ENCODE results near the gene HPN. TPM values are rescaled to one million over a fixed set of nuclear protein-coding genes. Genes with fewer than 3 reads are reported as not detected.
"Not testable (repeated sequence)": the region's sequence is repeated elsewhere in the genome, so short reads cannot be mapped to it uniquely, and the experiment has no call there.

Gene HPN
- total and polyA plus RNA-seq, 7 experiments from 2014 or later, result not detected

- intact Hi-C loops (cut with micrococcal nuclease), result loop anchor here in 1 of 2 donors (10.0 kb wide), 1 partner anchor 51 kb away; the partner anchor contains the start of gene HPN
- Mint-ChIP-seq H3K27ac (peak overlapping the region in 1 of 9 donors; percentile 73), H3K4me3 (no peak overlapping the region), H3K27me3 (no peaks in the 10 kb centered on the region), H3K9me3 (peaks cover 0 to 2% (median 0%) of the 10 kb centered on the region in 11 donors), H3K4me1 (no peaks in the 10 kb centered on the region), H3K36me3 (no peaks in the 10 kb centered on the region)
- Histone ChIP-seq H3K27ac (ENCODE audit: low read depth, low read length) (no peak overlapping the region), H3K9me3 (ENCODE audit: control insufficient read depth in 2 of 3, low read length in 3 of 3) (no peaks in the 10 kb centered on the region), H3K4me1 (ENCODE audit: control insufficient read depth in 2 of 2, insufficient read depth in 2 of 2, low read length in 2 of 2) (peaks cover 0 to under 1% of the 10 kb centered on the region in 2 donors), H3K36me3 (ENCODE audit: control insufficient read depth in 2 of 3, insufficient read depth in 3 of 3, low read length in 3 of 3) (no peaks in the 10 kb centered on the region), H3K4me3 (ENCODE audit: low read length) (no peak overlapping the region), H3K27me3 (ENCODE audit: control insufficient read depth in 2 of 2, insufficient read depth in 2 of 2, low read length in 2 of 2) (no peaks in the 10 kb centered on the region)
- DNase-seq (no peak), ATAC-seq (no peak)
- CTCF ChIA-PET, result interaction anchor here (0.7 kb wide), 1 partner anchor 50 kb away, joined by 3 read pairs; no protein-coding TSS in a partner anchor
- POLR2A ChIA-PET, result no interaction called here
Measured at GRCh38 chr19:35095667-35096368, 54.3 kb downstream of the HPN start.

DNA sequence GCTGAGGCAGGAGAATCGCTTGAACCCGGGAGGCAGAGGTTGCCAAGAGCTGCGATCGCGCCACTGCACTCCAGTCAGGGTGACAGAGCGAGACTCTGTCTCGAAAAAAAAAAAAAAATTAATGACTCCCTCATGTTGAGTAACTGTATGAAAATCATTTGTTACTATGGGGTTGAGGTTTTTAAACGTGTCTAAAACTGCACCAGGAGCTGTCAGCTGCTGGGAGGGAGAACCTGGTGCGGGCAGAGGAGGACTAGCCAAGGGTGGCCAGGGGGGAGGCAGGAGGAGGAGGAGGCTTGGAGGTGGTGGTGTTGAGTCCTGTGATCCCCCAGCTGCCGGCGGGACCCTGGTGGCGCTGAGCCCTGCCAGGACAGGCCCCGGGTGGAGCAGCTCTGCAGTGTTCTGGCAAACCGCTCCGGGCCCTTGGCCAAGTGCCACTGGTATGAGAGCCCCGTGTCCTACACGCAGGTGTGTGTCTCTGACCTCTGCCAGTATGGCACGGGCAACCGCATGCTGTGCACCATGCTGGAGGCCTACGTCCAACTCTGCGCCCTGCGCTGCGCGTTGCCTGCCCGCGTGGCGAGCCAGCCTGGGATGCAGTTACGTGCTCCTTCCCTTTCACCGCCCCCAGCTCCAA, 57.0 kb downstream of the HPN start:
- Histone ChIP-seq H3K27me3 (ENCODE audit: control insufficient read depth in 2 of 2, insufficient read depth in 2 of 2, low read length in 2 of 2) (no peaks in the 10 kb centered on the region), H3K4me1 (ENCODE audit: control insufficient read depth in 2 of 2, insufficient read depth in 2 of 2, low read length in 2 of 2) (no peaks in the 10 kb centered on the region), H3K27ac (ENCODE audit: low read depth, low read length) (no peak overlapping the region), H3K4me3 (ENCODE audit: low read length) (no peak overlapping the region), H3K36me3 (ENCODE audit: control insufficient read depth in 2 of 3, insufficient read depth in 3 of 3, low read length in 3 of 3) (no peaks in the 10 kb centered on the region), H3K9me3 (ENCODE audit: control insufficient read depth in 2 of 3, low read length in 3 of 3) (no peaks in the 10 kb centered on the region)
- no peak overlapping the region for H3K27ac Mint-ChIP-seq
- CTCF ChIA-PET, result no interaction called here
- H3K4me3 Mint-ChIP-seq, result no peak overlapping the region
- POLR2A ChIA-PET, result no interaction called here
- peak; percentile 6 for ATAC-seq
- DNase-seq, result no peak
- intact Hi-C loops (cut with micrococcal nuclease), result loop anchor here in 1 of 2 donors (10.0 kb wide), 1 partner anchor 54 kb away; the partner anchor contains the start of gene HPN
- peaks cover 0 to 2% (median 0%) of the 10 kb centered on the region in 11 donors for H3K9me3 Mint-ChIP-seq
- no peaks in the 10 kb centered on the region for H3K4me1 Mint-ChIP-seq
- H3K27me3 Mint-ChIP-seq, result no peaks in the 10 kb centered on the region
- H3K36me3 Mint-ChIP-seq, result no peaks in the 10 kb centered on the region

GRCh38 chr19:35099155-35099896, 57.8 kb downstream of the HPN start:
- H3K27me3 Mint-ChIP-seq, result no peaks in the 10 kb centered on the region
- no peak overlapping the region for H3K4me3 Mint-ChIP-seq
- no peaks in the 10 kb centered on the region for H3K4me1 ChIP-seq (ENCODE audit: control insufficient read depth in 2 of 2, insufficient read depth in 2 of 2, low read length in 2 of 2)
- POLR2A ChIA-PET, result no interaction called here
- no peaks in the 10 kb centered on the region for H3K4me1 Mint-ChIP-seq
- H3K27ac ChIP-seq (ENCODE audit: low read depth, low read length), result no peak overlapping the region
- H3K9me3 ChIP-seq (ENCODE audit: control insufficient read depth in 2 of 3, low read length in 3 of 3), result no peaks in the 10 kb centered on the region
- no peaks in the 10 kb centered on the region for H3K36me3 ChIP-seq (ENCODE audit: control insufficient read depth in 2 of 3, insufficient read depth in 3 of 3, low read length in 3 of 3)
- intact Hi-C loops (cut with micrococcal nuclease), result loop anchor here in 1 of 2 donors (10.0 kb wide), 1 partner anchor 55 kb away; the partner anchor contains the start of gene HPN
- ATAC-seq (peak; percentile 8), DNase-seq (no peak)
- no peak overlapping the region for H3K27ac Mint-ChIP-seq
- no peaks in the 10 kb centered on the region for H3K27me3 ChIP-seq (ENCODE audit: control insufficient read depth in 2 of 2, insufficient read depth in 2 of 2, low read length in 2 of 2)
- no peaks in the 10 kb centered on the region for H3K36me3 Mint-ChIP-seq
- no peak overlapping the region for H3K4me3 ChIP-seq (ENCODE audit: low read length)
- peaks cover 0 to 2% (median 0%) of the 10 kb centered on the region in 11 donors for H3K9me3 Mint-ChIP-seq
- CTCF ChIA-PET, result no interaction called here

- Histone ChIP-seq H3K9me3 (ENCODE audit: control insufficient read depth in 2 of 3, low read length in 3 of 3) (no peaks in the 10 kb centered on the region), H3K27me3 (ENCODE audit: control insufficient read depth in 2 of 2, insufficient read depth in 2 of 2, low read length in 2 of 2) (no peaks in the 10 kb centered on the region), H3K27ac (ENCODE audit: low read depth, low read length) (no peak overlapping the region), H3K4me1 (ENCODE audit: control insufficient read depth in 2 of 2, insufficient read depth in 2 of 2, low read length in 2 of 2) (no peaks in the 10 kb centered on the region), H3K36me3 (ENCODE audit: control insufficient read depth in 2 of 3, insufficient read depth in 3 of 3, low read length in 3 of 3) (no peaks in the 10 kb centered on the region), H3K4me3 (ENCODE audit: low read length) (no peak overlapping the region)
- no peak for DNase-seq
- Mint-ChIP-seq H3K4me3 (no peak overlapping the region), H3K9me3 (peaks cover 0 to 2% (median 0%) of the 10 kb centered on the region in 11 donors), H3K4me1 (no peaks in the 10 kb centered on the region), H3K27ac (no peak overlapping the region), H3K27me3 (no peaks in the 10 kb centered on the region), H3K36me3 (no peaks in the 10 kb centered on the region)
- intact Hi-C loops (cut with micrococcal nuclease), result loop anchor here in 1 of 2 donors (10.0 kb wide), 1 partner anchor 55 kb away; the partner anchor contains the start of gene HPN
- POLR2A ChIA-PET, result no interaction called here
- CTCF ChIA-PET, result no interaction called here
- no peak for ATAC-seq
Measured at GRCh38 chr19:35099897-35100275, 58.4 kb downstream of the HPN start.

DNA sequence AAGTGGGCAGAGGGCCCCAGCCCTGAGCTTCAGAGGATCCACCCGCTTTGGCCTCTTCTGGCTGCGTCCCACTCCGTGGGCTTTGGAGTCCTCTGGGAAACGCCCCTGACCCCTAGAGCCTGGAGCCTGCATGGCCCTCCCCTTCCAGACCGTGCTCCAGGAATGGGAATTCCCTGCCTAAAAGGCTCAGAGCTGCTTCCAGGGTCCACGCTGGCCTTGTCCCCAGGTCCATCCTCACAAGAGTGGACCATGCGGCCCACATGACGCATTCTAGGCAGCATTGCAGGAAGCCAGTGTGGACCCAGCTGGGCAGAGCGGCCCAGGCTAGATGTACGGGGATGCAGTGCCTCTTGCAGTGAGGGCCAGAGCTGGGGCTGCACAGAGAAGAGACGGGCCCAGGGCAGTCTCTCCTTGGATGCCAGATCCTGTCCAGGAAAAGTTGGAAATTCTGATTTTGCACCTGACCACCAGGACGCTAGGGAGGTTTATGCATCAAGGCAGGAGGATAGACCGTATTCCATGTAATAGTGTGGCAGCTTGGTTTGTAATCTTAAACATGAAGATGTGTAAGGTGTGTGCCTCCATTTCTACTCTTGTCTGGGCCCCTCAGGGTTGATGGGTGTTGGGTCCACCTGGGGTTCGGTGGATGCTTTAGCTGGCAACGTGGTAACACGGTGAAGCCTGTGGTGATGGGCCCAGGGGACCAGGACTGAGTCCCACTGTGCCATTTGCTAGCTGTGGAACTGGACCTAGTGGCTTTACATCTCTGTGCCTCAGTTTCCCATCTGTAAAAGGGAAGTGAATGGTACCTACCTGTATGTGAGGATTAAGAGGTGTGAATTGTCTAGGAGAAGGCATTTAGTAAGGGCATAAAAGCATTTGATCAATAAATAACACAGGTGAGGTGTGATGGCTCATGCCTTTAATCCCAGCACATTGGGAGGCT, 59.3 kb downstream of the HPN start:
- Mint-ChIP-seq H3K36me3 (no peaks in the 10 kb centered on the region), H3K4me3 (no peak overlapping the region), H3K4me1 (no peaks in the 10 kb centered on the region), H3K27me3 (no peaks in the 10 kb centered on the region), H3K27ac (no peak overlapping the region), H3K9me3 (peaks cover 0 to 2% (median 0%) of the 10 kb centered on the region in 11 donors)
- no peak for DNase-seq
- Histone ChIP-seq H3K4me1 (ENCODE audit: control insufficient read depth in 2 of 2, insufficient read depth in 2 of 2, low read length in 2 of 2) (no peaks in the 10 kb centered on the region), H3K27ac (ENCODE audit: low read depth, low read length) (no peak overlapping the region), H3K36me3 (ENCODE audit: control insufficient read depth in 2 of 3, insufficient read depth in 3 of 3, low read length in 3 of 3) (no peaks in the 10 kb centered on the region), H3K9me3 (ENCODE audit: control insufficient read depth in 2 of 3, low read length in 3 of 3) (no peaks in the 10 kb centered on the region), H3K27me3 (ENCODE audit: control insufficient read depth in 2 of 2, insufficient read depth in 2 of 2, low read length in 2 of 2) (no peaks in the 10 kb centered on the region), H3K4me3 (ENCODE audit: low read length) (no peak overlapping the region)
- POLR2A ChIA-PET, result no interaction called here
- ATAC-seq, result no peak
- intact Hi-C loops (cut with micrococcal nuclease), result no loop called here
- CTCF ChIA-PET, result no interaction called here

DNA sequence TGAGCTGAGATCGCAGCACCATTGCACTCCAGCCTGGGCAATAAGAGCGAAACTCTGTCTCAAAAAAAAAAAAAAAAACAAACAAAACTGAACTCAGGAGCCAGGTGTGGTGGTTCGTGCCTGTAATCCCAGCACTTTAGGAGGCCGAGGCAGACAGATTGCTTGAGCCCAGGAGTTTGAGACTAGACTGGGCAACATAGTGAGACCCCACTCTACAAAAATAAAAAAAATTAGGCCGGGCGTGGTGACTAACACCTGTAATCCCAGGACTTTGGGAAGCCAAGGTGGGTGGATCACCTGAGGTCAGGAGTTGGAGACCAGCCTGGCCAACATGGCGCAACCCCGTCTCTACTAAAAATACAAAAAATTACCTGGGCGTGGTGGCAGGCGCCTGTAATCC, 60.4 kb downstream of the HPN start:
- DNase-seq; H3K36me3 ChIP-seq (ENCODE audit: control insufficient read depth in 2 of 3, insufficient read depth in 3 of 3, low read length in 3 of 3); H3K36me3 Mint-ChIP-seq; H3K4me1 ChIP-seq (ENCODE audit: control insufficient read depth in 2 of 2, insufficient read depth in 2 of 2, low read length in 2 of 2); intact Hi-C loops (cut with micrococcal nuclease); H3K27me3 ChIP-seq (ENCODE audit: control insufficient read depth in 2 of 2, insufficient read depth in 2 of 2, low read length in 2 of 2); H3K4me1 Mint-ChIP-seq; CTCF ChIA-PET; H3K4me3 Mint-ChIP-seq; H3K9me3 ChIP-seq (ENCODE audit: control insufficient read depth in 2 of 3, low read length in 3 of 3); H3K27ac Mint-ChIP-seq; H3K9me3 Mint-ChIP-seq; ATAC-seq; H3K27ac ChIP-seq (ENCODE audit: low read depth, low read length); H3K27me3 Mint-ChIP-seq; H3K4me3 ChIP-seq (ENCODE audit: low read length): not testable (repeated sequence)
- POLR2A ChIA-PET, result interaction anchor here (0.8 kb wide), 1 partner anchor 22 kb away, joined by 3 read pairs; no protein-coding TSS in a partner anchor
